GM21367 (cell line): ENCODE results near the gene CTNNBL1.

Experiments used
- ATAC-seq: cut with Tn5 transposase; IDR thresholded peaks from one replicate; pipeline ENCODE4 v1.9.1; 2021; ENCODE audit not compliant: unreplicated experiment

Gene CTNNBL1

DNA sequence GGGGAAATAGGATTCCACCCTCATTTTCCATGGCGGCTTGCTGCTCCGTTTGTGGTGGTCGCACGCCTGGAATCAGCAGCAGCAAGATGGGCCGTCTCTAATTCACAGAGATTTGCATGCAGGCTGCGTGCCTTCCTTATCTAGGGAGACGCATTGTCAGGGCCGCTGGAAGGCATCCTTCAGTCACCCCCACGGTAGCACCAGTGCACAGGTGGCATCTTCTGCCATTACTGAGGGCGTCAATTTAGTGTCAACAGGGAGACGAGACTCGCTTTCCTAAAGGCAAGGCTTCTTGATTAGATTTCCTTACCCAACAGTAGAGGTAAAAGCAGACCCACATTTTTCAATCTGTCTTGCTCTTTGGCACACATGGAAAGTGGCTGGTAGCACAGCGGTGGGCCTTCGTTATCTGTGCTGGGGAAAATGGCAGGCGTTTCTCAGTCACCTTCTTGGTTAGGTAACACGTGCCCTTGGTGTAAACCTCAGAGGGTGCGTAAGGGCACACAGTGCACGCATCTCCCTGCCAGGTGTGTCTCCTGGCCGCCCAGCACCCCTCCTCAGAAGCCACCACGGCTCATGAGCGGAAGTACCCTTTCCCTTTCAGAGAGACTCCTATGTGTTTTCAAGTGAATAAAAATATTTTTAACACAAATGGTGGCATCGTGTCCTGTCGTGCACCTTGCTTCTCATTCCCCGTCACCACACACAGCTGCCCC, 181.8 kb downstream of the CTNNBL1 start:
- no peak for ATAC-seq

DNA sequence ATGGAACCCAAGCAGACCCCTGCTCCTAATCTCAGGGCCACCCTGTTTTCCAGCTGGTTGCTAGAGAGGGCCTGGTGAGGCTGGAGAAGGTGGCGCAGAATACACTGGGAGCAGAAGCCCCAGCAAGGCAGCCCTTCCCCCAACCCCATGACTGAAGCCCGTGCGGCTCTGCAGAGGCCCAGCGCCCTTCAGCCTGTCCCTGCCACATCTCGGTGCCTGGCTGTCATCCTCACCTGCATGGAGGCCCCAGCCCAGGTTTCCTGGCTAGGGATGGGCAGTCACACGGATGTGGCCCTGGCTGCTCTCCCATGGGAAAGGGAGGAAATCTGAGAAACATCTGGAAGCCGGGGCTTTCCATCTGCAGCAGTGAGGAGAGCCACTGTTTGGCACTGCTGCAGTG, 183.0 kb downstream of the CTNNBL1 start:
- ATAC-seq: no peak

GRCh38 chr20:37877832-37878772, 184.3 kb downstream of the CTNNBL1 start:
- no peak for ATAC-seq

DNA sequence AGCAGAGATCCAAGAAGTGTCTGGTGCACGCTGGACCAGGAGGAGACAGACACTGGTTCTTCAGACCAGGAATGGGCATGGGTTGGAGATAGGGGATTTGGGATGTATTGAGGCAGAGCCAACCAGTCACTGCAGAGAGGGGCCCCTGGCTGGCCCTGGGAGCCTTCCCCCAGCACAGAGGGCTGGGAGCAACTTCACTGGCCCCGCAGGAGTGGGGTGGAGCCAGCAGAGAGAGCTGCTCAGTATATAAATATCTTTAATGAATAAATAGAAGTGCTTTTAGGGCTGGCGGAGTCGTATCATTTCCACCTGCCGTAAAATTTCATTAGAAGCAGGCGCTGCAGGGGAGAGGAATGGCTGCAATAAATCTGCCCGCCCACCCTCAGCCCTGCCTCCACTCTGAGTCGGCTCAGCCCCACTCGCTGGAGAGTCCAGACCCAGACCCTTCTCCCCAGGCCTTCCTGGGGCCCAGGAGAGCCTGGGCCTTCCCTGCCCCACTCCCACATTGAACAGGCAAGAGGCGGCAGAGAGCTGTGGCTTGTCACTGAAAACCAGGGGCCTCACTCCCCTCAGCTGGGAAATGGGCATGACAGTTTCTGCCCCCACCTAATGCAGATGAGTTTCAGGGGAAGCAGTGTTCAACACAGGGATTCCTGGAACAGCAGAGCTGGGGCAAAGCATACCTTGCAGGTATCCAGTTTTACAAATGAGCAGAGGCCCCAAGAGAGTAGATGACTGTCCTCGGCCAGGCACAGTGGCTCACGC, 185.2 kb downstream of the CTNNBL1 start:
- ATAC-seq: no peak

- no peak for ATAC-seq
Observed at GRCh38 chr20:37879843-37880242, 186.0 kb downstream of the CTNNBL1 start.

DNA sequence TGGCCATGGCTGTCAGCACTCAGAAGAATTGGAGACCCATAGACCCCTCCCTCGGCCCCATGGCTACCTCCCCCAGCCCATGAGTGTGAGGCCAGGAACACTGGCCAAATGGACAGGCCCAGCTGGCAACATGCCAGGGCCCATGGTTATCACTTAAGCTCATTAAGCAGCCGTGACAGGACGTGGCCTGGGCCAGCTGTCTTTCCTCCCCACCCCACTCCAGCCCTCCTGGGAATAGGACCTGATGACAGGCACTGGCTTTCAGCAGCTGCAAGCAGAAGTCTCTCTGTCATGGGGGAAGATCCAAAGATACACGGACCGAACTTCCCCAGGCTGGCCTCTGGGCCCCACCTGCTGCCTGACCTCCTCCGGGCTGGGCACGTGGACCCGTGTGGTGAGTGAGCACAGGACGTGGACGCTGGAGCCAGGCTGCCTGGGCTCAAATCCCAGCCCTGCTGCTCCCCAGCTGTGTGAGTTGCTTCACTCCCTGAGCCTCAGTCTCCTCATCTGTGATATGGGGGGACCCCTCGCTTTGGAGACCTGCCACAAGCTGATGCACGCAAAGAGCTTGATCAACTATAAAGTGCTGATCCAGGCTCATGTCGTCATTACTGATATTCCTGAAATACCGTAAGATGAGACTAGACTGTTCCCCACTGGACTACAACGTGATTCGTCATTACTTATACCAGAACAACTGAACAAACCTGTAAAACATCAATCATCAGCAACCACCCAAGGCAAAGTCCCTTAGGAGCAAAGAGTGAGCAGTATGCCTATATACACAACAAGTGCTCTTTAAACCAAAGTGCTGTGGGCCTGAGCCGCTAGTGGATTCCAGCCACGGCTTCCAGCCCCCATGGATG, 187.1 kb downstream of the CTNNBL1 start:
- ATAC-seq: no peak

- ATAC-seq: no peak
Observed at GRCh38 chr20:37881601-37882343, 187.9 kb downstream of the CTNNBL1 start.

DNA sequence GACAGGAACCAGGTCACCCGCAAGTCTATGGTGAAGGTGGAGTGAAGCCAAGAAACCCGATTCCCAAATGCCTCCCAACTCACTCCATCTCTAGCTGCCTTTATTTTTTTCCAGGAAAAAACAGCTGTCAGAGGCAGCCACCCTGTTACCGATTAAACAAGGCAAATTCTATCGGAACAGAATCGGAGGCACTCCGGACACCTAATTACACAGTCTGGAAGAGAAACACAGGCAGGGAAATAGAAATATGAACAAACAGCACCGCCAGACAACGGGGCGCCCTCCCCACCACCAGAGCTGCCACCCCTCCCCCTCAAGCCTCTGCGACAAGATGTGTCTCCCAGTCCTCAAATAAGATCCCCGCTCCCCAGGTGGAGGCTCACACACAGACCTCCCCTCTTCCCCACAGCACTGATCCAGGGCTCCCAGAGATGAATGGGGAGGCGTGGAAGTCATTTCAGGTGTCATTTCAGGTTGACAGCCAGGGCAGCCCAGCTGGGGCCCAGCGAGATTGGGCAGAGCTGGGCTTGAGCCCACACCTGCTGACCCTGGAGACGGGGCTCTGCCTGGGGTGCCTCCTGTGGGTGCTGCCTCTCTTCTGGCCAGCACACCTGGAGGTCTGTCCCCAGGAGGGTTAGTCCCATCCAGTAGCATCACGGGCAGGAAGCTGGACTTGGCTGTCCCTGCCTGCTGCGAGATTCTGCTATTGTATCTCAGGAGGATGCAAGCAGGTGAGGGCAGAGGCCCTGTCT, 189.3 kb downstream of the CTNNBL1 start:
- no peak for ATAC-seq

- no peak for ATAC-seq
Observed at GRCh38 chr20:37885042-37885441, 191.2 kb downstream of the CTNNBL1 start.

DNA sequence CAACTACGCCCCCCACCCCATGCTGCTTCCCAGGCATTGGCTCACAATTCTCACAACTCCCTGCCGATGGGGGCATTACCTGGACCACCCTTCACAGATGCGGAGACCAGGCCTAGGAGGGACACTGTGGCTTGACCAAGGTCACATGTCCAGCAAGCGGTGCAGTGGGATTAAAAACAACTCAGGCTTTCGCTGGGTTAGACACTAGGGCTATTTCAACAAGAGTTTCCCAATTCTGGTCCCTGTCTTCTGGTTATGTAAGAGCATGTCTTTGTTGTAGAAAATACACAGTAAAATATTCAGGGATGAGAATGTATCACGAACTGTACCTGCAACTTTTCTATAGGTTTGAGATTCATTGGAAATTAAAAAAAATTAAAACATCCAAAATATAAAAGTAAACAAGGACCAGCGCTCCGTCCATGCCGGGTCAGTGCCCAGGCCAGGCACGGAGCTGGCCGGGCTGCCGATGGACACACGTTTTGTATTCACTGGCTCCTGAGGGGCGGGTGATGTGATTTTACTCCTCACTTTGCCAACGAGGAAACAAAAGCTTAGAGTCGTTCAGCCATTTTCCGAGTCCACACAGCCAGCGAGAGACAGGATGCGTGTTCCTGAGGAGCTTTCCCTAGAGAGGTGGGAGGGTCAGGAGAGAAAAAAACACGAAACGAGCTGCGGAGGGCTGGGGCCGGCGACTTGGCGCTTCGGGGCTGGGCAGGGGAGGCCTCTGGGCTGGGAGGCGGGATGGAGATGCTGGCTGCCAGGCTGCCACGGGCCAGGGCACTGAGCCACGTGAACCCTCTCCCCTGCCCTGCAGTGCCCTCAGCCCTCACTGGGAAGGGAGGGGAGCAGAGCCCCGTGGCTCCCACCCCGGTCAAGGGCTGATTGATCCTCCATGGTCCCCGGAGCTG, 192.0 kb downstream of the CTNNBL1 start:
- no peak for ATAC-seq

- no peak for ATAC-seq
Observed at GRCh38 chr20:37886851-37887297, 193.0 kb downstream of the CTNNBL1 start.

DNA sequence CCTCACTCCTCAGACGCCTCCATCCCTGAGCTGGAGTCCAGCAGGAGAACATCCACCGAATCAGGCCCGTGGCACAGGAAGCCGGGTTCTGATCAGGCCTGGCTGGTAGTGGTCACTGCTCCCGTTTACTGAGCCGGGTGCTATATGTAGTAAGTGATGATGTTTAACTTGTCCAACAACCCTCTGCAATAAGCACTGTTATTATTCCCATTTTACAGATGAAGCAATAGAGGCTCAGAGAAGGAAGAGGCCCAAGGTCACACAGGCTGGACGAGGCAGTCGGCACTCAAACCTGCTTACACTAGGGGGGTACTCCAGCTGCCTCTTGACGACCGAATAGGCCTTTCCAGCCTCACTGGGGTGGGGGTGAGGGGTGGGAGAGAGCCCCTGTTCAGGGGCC, 194.8 kb downstream of the CTNNBL1 start:
- no peak for ATAC-seq

DNA sequence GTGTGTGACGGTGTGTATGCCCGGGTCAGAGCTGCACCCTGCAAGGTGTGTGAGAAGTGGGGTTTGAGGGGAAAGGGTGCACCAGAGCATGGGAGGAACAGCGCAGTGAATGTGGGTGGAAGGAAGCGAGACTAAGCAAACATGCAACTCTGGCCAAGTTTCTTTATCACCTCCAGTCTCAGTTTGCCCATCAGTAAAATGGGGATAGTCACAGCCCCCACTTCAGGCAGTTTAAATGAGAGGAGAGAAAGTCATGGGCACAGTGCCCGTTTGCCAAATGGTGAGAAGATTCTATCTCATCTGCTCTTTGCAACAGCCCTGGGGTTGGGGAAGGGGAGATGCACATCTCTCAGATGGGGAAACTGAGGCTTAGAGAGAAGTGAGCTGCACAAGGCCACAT, 196.3 kb downstream of the CTNNBL1 start:
- no peak for ATAC-seq

DNA sequence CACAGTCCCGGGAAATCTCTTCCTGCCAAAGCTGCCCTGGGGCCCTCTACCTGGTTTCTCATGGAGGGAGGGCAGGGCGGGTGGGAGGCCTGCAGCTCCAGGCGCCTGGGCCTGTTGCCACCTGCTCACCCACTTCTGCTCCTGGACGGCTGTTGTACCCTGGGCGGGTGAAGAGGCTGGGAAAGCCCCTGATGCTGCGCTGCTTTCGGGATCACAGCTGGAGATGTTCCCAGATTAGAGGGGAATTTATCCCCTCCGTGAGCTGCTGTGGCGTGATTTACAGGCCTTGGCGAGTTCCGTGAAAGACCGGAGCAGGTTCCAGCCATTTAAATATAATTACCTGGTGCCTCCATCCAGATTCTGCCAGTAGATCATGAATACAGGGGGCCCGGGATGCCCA, 196.8 kb downstream of the CTNNBL1 start:
- no peak for ATAC-seq

DNA sequence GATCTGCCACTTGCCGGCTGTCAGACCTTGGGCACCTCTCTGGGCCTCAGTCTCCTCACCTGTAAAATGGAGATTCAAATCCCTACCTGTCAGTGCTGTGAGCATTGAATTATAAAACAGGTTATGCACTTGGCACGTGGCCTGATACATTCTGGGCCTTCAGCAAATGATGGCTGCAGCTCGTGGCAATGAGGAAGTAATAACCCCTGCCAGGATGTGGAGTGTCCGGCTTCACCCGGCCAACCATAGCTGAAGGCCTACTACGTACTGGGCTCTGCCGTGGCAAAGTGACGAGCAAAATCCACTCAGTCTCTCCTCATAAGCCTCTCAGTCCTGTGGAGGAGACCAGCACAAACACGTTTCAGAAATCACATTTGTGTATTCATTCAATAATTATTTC, 198.2 kb downstream of the CTNNBL1 start:
- no peak for ATAC-seq

GRCh38 chr20:37893566-37894241, 199.9 kb downstream of the CTNNBL1 start:
- ATAC-seq: no peak

GRCh38 chr20:37894454-37894853, 200.6 kb downstream of the CTNNBL1 start:
- ATAC-seq: no peak
